HCT116 (cell line): Measurements from ENCODE around the gene HFM1. TPM values are rescaled to one million over a fixed set of nuclear protein-coding genes. Genes with fewer than 3 reads are reported as not detected.

ENCODE experiments used
- ATAC-seq: fragments of 200-7000 bp; cut with Tn5 transposase; 2 replicates; pipeline ENCODE4 v1.9.1; 2020; ENCODE audit warnings: mild to moderate bottlenecking, moderate library complexity
- BruUV-seq: library from RNA; stranded (reverse); fragments of 400-500 nt; replicated peaks from 2 replicates; lab custom pipeline; 2021; lab: Mats Ljungman, UMichigan
- CTCF ChIA-PET: fragments of 300-600 bp; sonication (Branson Sonifier 250); formaldehyde crosslinking; loops from one replicate; lab custom pipeline; 2021; ENCODE audit warnings: antibody characterized with exemption; lab: Charles Lee
- POLR2A ChIA-PET: fragments of 300-600, 350-600 bp; sonication (Branson Sonifier 250); formaldehyde crosslinking; loops from one replicate; lab custom pipeline; 2021; ENCODE audit warnings: antibody characterized with exemption; lab: Charles Lee
- RAD21 ChIA-PET, 2 experiments: fragments of 300-600 bp; sonication (Branson Sonifier 250); formaldehyde crosslinking; loops; one replicate each; lab custom pipeline; 2023; ENCODE audit warnings: low total read pairs in 2 of 2; ENCODE audit not compliant: uncharacterized antibody in 2 of 2, unreplicated experiment in 2 of 2, low non-redundant PET in 1 of 2; lab: Charles Lee
- DNase-seq: peaks from one replicate; pipeline ENCODE4 v3.0.0-alpha.2; 2010; ENCODE audit warnings: low read depth, low spot score
- H2AFZ ChIP-seq: fragments of 200-600 bp; shearing (Covaris generic), sonication (generic); 2 replicates; pipeline ENCODE4 v1.6.1; 2017; ENCODE audit warnings: low read depth, mixed run types, mixed read lengths, antibody characterized with exemption, low read length; ENCODE audit not compliant: poor library complexity, severe bottlenecking
- H3K27ac ChIP-seq: 2 replicates; pipeline ENCODE4 v1.5.1; 2012; ENCODE audit warnings: low read depth, low read length
- H3K27me3 ChIP-seq: fragments of 200-600 bp; sonication (generic); 2 replicates; pipeline ENCODE4 v1.6.1; 2016; ENCODE audit warnings: mixed run types, low read length, mixed read lengths; ENCODE audit not compliant: insufficient read depth
- H3K36me3 ChIP-seq, 2 experiments: fragments of 200-500 bp in 1 of 2; fragments of 200-600 bp in 1 of 2; sonication (Bioruptor generic) in 1 of 2; sonication (generic) in 1 of 2; 2 replicates each; pipeline versions ENCODE4 v1.5.1 to v1.6.1; 2014 to 2016; ENCODE audit warnings: low read length in 2 of 2, inconsistent platforms in 1 of 2, mixed read lengths in 1 of 2, mixed run types in 1 of 2; ENCODE audit not compliant: insufficient read depth in 2 of 2, control insufficient read depth in 1 of 2
- H3K4me1 ChIP-seq, 2 experiments: fragments of 200-600 bp in 1 of 2; sonication (generic) in 1 of 2; 2 replicates each; pipeline versions ENCODE4 v1.5.1 to v1.6.1; 2012 to 2017; ENCODE audit warnings: low read length in 2 of 2, inconsistent platforms in 1 of 2, mild to moderate bottlenecking in 1 of 2, mixed read lengths in 1 of 2, mixed run types in 1 of 2, moderate library complexity in 1 of 2; ENCODE audit not compliant: insufficient read depth in 2 of 2, control insufficient read depth in 1 of 2
- H3K4me2 ChIP-seq: fragments of 200-600 bp; sonication (generic); 2 replicates; pipeline ENCODE4 v1.6.1; 2017; ENCODE audit warnings: mixed run types, low read length, mixed read lengths
- H3K4me3 ChIP-seq, 2 experiments: fragments of 200-600 bp in 1 of 2; sonication (generic) in 1 of 2; replicated peaks in 1 of 2; 2 replicates each; pipeline ENCODE4 v1.5.1; 2011 to 2016; ENCODE audit warnings: low read length in 2 of 2, control low read depth in 1 of 2, low read depth in 1 of 2, mild to moderate bottlenecking in 1 of 2, mixed read lengths in 1 of 2, mixed run types in 1 of 2
- H3K79me2 ChIP-seq: fragments of 200-600 bp; sonication (generic); 2 replicates; pipeline ENCODE4 v1.6.1; 2017; ENCODE audit warnings: mild to moderate bottlenecking, mixed run types, low read length, moderate library complexity, mixed read lengths; ENCODE audit not compliant: insufficient read depth
- H3K9ac ChIP-seq: fragments of 200-600 bp; sonication (generic); 2 replicates; pipeline ENCODE4 v1.6.1; 2016; ENCODE audit warnings: low read length, mixed read lengths
- H3K9me2 ChIP-seq: fragments of 200-600 bp; sonication (generic), shearing (Covaris generic); 2 replicates; pipeline ENCODE4 v1.6.1; 2017; ENCODE audit warnings: mixed run types, mild to moderate bottlenecking, moderate library complexity; ENCODE audit not compliant: insufficient read depth
- H3K9me3 ChIP-seq, 2 experiments: fragments of 200-500 bp in 1 of 2; fragments of 200-600 bp in 1 of 2; sonication (Bioruptor generic) in 1 of 2; sonication (generic) in 1 of 2; 2 replicates each; pipeline ENCODE4 v1.6.1; 2014 to 2017; ENCODE audit warnings: low read length in 2 of 2, mixed read lengths in 2 of 2, inconsistent platforms in 1 of 2, low read depth in 1 of 2, mild to moderate bottlenecking in 1 of 2, mixed run types in 1 of 2, moderate library complexity in 1 of 2; ENCODE audit not compliant: control insufficient read depth in 1 of 2, insufficient read depth in 1 of 2
- H4K20me1 ChIP-seq: fragments of 200-600 bp; sonication (generic), shearing (Covaris generic); 2 replicates; pipeline ENCODE4 v1.6.1; 2017; ENCODE audit warnings: mixed run types, mild to moderate bottlenecking, moderate library complexity; ENCODE audit not compliant: insufficient read depth
- ATF3 ChIP-seq: IDR thresholded peaks from 2 replicates; pipeline ENCODE4 v1.6.1; 2012
- CTCF ChIP-seq, 3 experiments: fragments of 200-600 bp in 1 of 3; sonication (generic) in 1 of 3; IDR thresholded peaks in 2 of 3; conservative IDR thresholded peaks in 1 of 3; 2 replicates each; pipeline ENCODE4 v1.5.1; 2012 to 2017; ENCODE audit warnings: low read depth in 2 of 3, low read length in 2 of 3, antibody characterized with exemption in 1 of 3, borderline replicate concordance in 1 of 3, control low read depth in 1 of 3, mild to moderate bottlenecking in 1 of 3, mixed read lengths in 1 of 3, mixed run types in 1 of 3, moderate library complexity in 1 of 3; ENCODE audit not compliant: insufficient read depth in 1 of 3
- EGR1 ChIP-seq: IDR thresholded peaks from 2 replicates; pipeline ENCODE4 v1.6.1; 2012; ENCODE audit warnings: low read depth
- ELF1 ChIP-seq: IDR thresholded peaks from 2 replicates; pipeline ENCODE4 v1.6.1; 2012; ENCODE audit warnings: low read depth, borderline replicate concordance
- EZH2phosphoT487 ChIP-seq: fragments of 200-600 bp; IDR thresholded peaks from 2 replicates; pipeline ENCODE4 v1.6.1; 2018; ENCODE audit warnings: antibody characterized with exemption, borderline replicate concordance
- MAX ChIP-seq: IDR thresholded peaks from 2 replicates; pipeline ENCODE4 v1.6.1; 2012
- POLR2A ChIP-seq: IDR thresholded peaks from 2 replicates; pipeline ENCODE4 v1.7.0; 2011; ENCODE audit warnings: borderline replicate concordance; ENCODE audit not compliant: insufficient read depth, insufficient read length; ENCODE audit errors: extremely low read depth
- POLR2AphosphoS5 ChIP-seq: IDR thresholded peaks from 2 replicates; pipeline ENCODE4 v1.6.1; 2011; ENCODE audit warnings: mild to moderate bottlenecking, low read depth, low read length, moderate library complexity
- RAD21 ChIP-seq: IDR thresholded peaks from 2 replicates; pipeline ENCODE4 v1.6.1; 2012; ENCODE audit warnings: low read depth, mild to moderate bottlenecking
- SIN3A ChIP-seq: IDR thresholded peaks from 2 replicates; pipeline ENCODE4 v1.6.1; 2012; ENCODE audit warnings: low read depth
- SP1 ChIP-seq: IDR thresholded peaks from 2 replicates; pipeline ENCODE4 v1.6.1; 2012; ENCODE audit warnings: low read depth
- TCF7L2 ChIP-seq: IDR thresholded peaks from 2 replicates; pipeline ENCODE4 v1.7.0; 2011; ENCODE audit warnings: borderline replicate concordance, inconsistent platforms; ENCODE audit not compliant: insufficient read depth, insufficient read length; ENCODE audit errors: extremely low read depth
- ZFX ChIP-seq: fragments of 450-650 bp; IDR thresholded peaks from 2 replicates; pipeline ENCODE4 v1.6.1; 2017
- intact Hi-C: fragments of 100-400 bp; cut with micrococcal nuclease; formaldehyde crosslinking; loops from 2 replicates; pipeline ENCODE4 v1.10.0; 2022
- total RNA-seq: library from RNA; stranded (reverse); gene quantifications from one replicate; pipeline ENCODE4 v1.2.1, GENCODE V29; 2021; ENCODE audit not compliant: unreplicated experiment

HFM1 gene
- total RNA-seq, 1 experiment from 2014 or later = 0.07 TPM

GRCh38 chr1:91381844-91382243 lies 22.8 kb downstream of the HFM1 start:
- Histone ChIP-seq H3K79me2 (no peaks in the 10 kb centered on the region), H3K27ac (no peak overlapping the region), H4K20me1 (no peaks in the 10 kb centered on the region), H3K9ac (no peak overlapping the region), H2AFZ (no peak overlapping the region), H3K4me3 (no peak overlapping the region), H3K9me3 (no peaks in the 10 kb centered on the region), H3K27me3 (no peaks in the 10 kb centered on the region), H3K36me3 (no peaks in the 10 kb centered on the region), H3K4me1 (no peaks in the 10 kb centered on the region), H3K9me2 (no peaks in the 10 kb centered on the region), H3K4me2 (no peak overlapping the region)
- DNase-seq (no peak), ATAC-seq (no peak)
- TF ChIP-seq POLR2AphosphoS5 (no peak), RAD21 (no peak), ZFX (no peak), ELF1 (no peak), EZH2phosphoT487 (no peak), TCF7L2 (no peak), CTCF (IDR thresholded peaks at IDR 0.05 in 2 of 3, conservative IDR thresholded peaks at IDR 0.05 in 1 of 3; ENCODE audit: borderline replicate concordance in 1 of 3, insufficient read depth in 1 of 3, low read depth in 2 of 3, low read length in 2 of 3) (no peak), ATF3 (no peak), POLR2A (no peak), SP1 (no peak), EGR1 (no peak), MAX (no peak), SIN3A (no peak)
- no TSS peak for BruUV-seq
- ChIA-PET POLR2A (no interaction called here), CTCF (interaction anchor here (1.3 kb wide), 1 partner anchor 217 kb away, joined by 3 read pairs; no protein-coding TSS in a partner anchor), RAD21 (no interaction called here)
- intact Hi-C loops = no loop called here
